Ammon's horn (tissue), 1 donor: ENCODE measurements around the gene KRTAP5-5.
"Not testable (repeated sequence)": the region's sequence is repeated elsewhere in the genome, so short reads cannot be mapped to it uniquely, and the experiment has no call there.

Source experiments
- DNase-seq: peaks from one replicate; pipeline ENCODE4 v3.0.0-alpha.2; 2016; ENCODE audit warnings: low spot score

Gene KRTAP5-5

GRCh38 chr11:1642288-1643145, 12.9 kb downstream of the KRTAP5-5 start:
- DNase-seq, result no peak

- no peak for DNase-seq
Measured at GRCh38 chr11:1643146-1643690, 13.6 kb downstream of the KRTAP5-5 start.

- DNase-seq, result no peak
Measured at GRCh38 chr11:1644601-1645356, 15.2 kb downstream of the KRTAP5-5 start.

- no peak for DNase-seq
Measured at GRCh38 chr11:1645357-1645821, 15.8 kb downstream of the KRTAP5-5 start.

- DNase-seq, result not testable (repeated sequence)
Measured at GRCh38 chr11:1646540-1646939, 17.0 kb downstream of the KRTAP5-5 start.

- no peak for DNase-seq
Measured at GRCh38 chr11:1647901-1648652, 18.5 kb downstream of the KRTAP5-5 start.

- no peak for DNase-seq
Measured at GRCh38 chr11:1648653-1649420, 19.3 kb downstream of the KRTAP5-5 start.

- DNase-seq, result no peak
Measured at GRCh38 chr11:1650034-1650917, 20.7 kb downstream of the KRTAP5-5 start.

GRCh38 chr11:1650918-1651262, 21.3 kb downstream of the KRTAP5-5 start:
- no peak for DNase-seq

- DNase-seq, result no peak
Measured at GRCh38 chr11:1651411-1651980, 21.9 kb downstream of the KRTAP5-5 start.

GRCh38 chr11:1652026-1652425, 22.5 kb downstream of the KRTAP5-5 start:
- no peak for DNase-seq

GRCh38 chr11:1652442-1652770, 22.8 kb downstream of the KRTAP5-5 start:
- no peak for DNase-seq

- DNase-seq, result peak; percentile 83
Measured at GRCh38 chr11:1652771-1653540, 23.4 kb downstream of the KRTAP5-5 start.

- no peak for DNase-seq
Measured at GRCh38 chr11:1653541-1654387, 24.2 kb downstream of the KRTAP5-5 start.

- DNase-seq, result no peak
Measured at GRCh38 chr11:1654388-1655167, 25.0 kb downstream of the KRTAP5-5 start.

GRCh38 chr11:1655168-1656060, 25.8 kb downstream of the KRTAP5-5 start:
- DNase-seq, result no peak

- DNase-seq, result no peak
Measured at GRCh38 chr11:1656061-1656441, 26.5 kb downstream of the KRTAP5-5 start.
